NT2/D1 (cell line): ENCODE measurements around the gene AUH.

Experiments used
- YY1 ChIP-seq: IDR thresholded peaks from 2 replicates; pipeline ENCODE4 v1.6.1; 2011; ENCODE audit not compliant: insufficient read length, insufficient read depth
- ZNF274 ChIP-seq: IDR thresholded peaks from 2 replicates; pipeline ENCODE4 v1.6.1; 2011; ENCODE audit warnings: mild to moderate bottlenecking, low read depth, low read length

- TF ChIP-seq ZNF274, result no peak
- TF ChIP-seq YY1, result no peak
Measured at GRCh38 chr9:91258451-91258850, 103.3 kb downstream of the AUH start.
